ENCODE results near the gene MESP2. TPM values are rescaled to one million over a fixed set of nuclear protein-coding genes. Genes with fewer than 3 reads are reported as not detected.
"Not testable (repeated sequence)": the region's sequence is repeated elsewhere in the genome, so short reads cannot be mapped to it uniquely, and the experiment has no call there.

MESP2 gene
- polyA plus RNA-seq, 4 donors, result 0.24 to 0.96 (median 0.36) TPM

- no peak for DNase-seq (ENCODE audit: low read depth in 4 of 4, low spot score in 3 of 4)
Measured at GRCh38 chr15:89777782-89778380, 1.7 kb downstream of the MESP2 start.

GRCh38 chr15:89778861-89779260, 2.7 kb downstream of the MESP2 start:
- no peak for DNase-seq (ENCODE audit: low read depth in 4 of 4, low spot score in 3 of 4)

- no peak for DNase-seq (ENCODE audit: low read depth in 4 of 4, low spot score in 3 of 4)
Measured at GRCh38 chr15:89780601-89781000, 4.5 kb downstream of the MESP2 start.

- no peak for DNase-seq (ENCODE audit: low read depth in 4 of 4, low spot score in 3 of 4)
Measured at GRCh38 chr15:89781055-89781454, 4.9 kb downstream of the MESP2 start.

GRCh38 chr15:89781891-89782618, 5.9 kb downstream of the MESP2 start:
- DNase-seq (ENCODE audit: low read depth in 4 of 4, low spot score in 3 of 4), result no peak

- DNase-seq (ENCODE audit: low read depth in 4 of 4, low spot score in 3 of 4), result not testable (repeated sequence)
Measured at GRCh38 chr15:89782619-89782950, 6.5 kb downstream of the MESP2 start.

- no peak for DNase-seq (ENCODE audit: low read depth in 4 of 4, low spot score in 3 of 4)
Measured at GRCh38 chr15:89783111-89783860, 7.2 kb downstream of the MESP2 start.

GRCh38 chr15:89783861-89784685, 7.9 kb downstream of the MESP2 start:
- DNase-seq (ENCODE audit: low read depth in 4 of 4, low spot score in 3 of 4), result no peak

- DNase-seq (ENCODE audit: low read depth in 4 of 4, low spot score in 3 of 4), result no peak
Measured at GRCh38 chr15:89784686-89784960, 8.5 kb downstream of the MESP2 start.

- DNase-seq (ENCODE audit: low read depth in 4 of 4, low spot score in 3 of 4), result no peak
Measured at GRCh38 chr15:89785064-89785773, 9.1 kb downstream of the MESP2 start.

- DNase-seq (ENCODE audit: low read depth in 4 of 4, low spot score in 3 of 4), result no peak
Measured at GRCh38 chr15:89785774-89786140, 9.6 kb downstream of the MESP2 start.

GRCh38 chr15:89787944-89788343, 11.8 kb downstream of the MESP2 start:
- no peak for DNase-seq (ENCODE audit: low read depth in 4 of 4, low spot score in 3 of 4)

GRCh38 chr15:89788585-89788984, 12.5 kb downstream of the MESP2 start:
- not testable (repeated sequence) for DNase-seq (ENCODE audit: low read depth in 4 of 4, low spot score in 3 of 4)

GRCh38 chr15:89790206-89790605, 14.1 kb downstream of the MESP2 start:
- no peak for DNase-seq (ENCODE audit: low read depth in 4 of 4, low spot score in 3 of 4)

- DNase-seq (ENCODE audit: low read depth in 4 of 4, low spot score in 3 of 4), result no peak
Measured at GRCh38 chr15:89790661-89791060, 14.5 kb downstream of the MESP2 start.

GRCh38 chr15:89792106-89792805, 16.1 kb downstream of the MESP2 start:
- DNase-seq (ENCODE audit: low read depth in 4 of 4, low spot score in 3 of 4), result no peak

- DNase-seq (ENCODE audit: low read depth in 4 of 4, low spot score in 3 of 4), result no peak
Measured at GRCh38 chr15:89794627-89795241, 18.6 kb downstream of the MESP2 start.

GRCh38 chr15:89795996-89796395, 19.9 kb downstream of the MESP2 start:
- no peak for DNase-seq (ENCODE audit: low read depth in 4 of 4, low spot score in 3 of 4)

GRCh38 chr15:89797678-89798201, 21.6 kb downstream of the MESP2 start:
- DNase-seq (ENCODE audit: low read depth in 4 of 4, low spot score in 3 of 4), result no peak
